DND-41 (cell line): ENCODE measurements around the gene AGO4.

Source experiments
- ATAC-seq: fragments of 200-7000 bp; cut with Tn5 transposase; 3 replicates; pipeline ENCODE4 v1.9.1; 2021; ENCODE audit warnings: low read depth; ENCODE audit not compliant: insufficient read depth
- DNase-seq: peaks from one replicate; pipeline ENCODE4 v3.0.0-alpha.2; 2020
- H2AFZ ChIP-seq: 2 replicates; pipeline ENCODE4 v1.6.0; 2012; ENCODE audit warnings: low read depth, low read length
- H3K27ac ChIP-seq: 2 replicates; pipeline ENCODE4 v1.5.1; 2012; ENCODE audit warnings: low read length, inconsistent platforms
- H3K27me3 ChIP-seq: fragments of 200-600 bp; sonication (generic); 2 replicates; pipeline ENCODE4 v1.6.0; 2012; ENCODE audit warnings: low read length, mild to moderate bottlenecking, inconsistent platforms; ENCODE audit not compliant: insufficient read depth, poor library complexity
- H3K36me3 ChIP-seq: 2 replicates; pipeline ENCODE4 v1.5.1; 2012; ENCODE audit warnings: low read length, inconsistent platforms; ENCODE audit not compliant: insufficient read depth
- H3K4me1 ChIP-seq: 2 replicates; pipeline ENCODE4 v1.5.1; 2012; ENCODE audit warnings: mild to moderate bottlenecking, low read length; ENCODE audit not compliant: insufficient read depth
- H3K4me2 ChIP-seq: 2 replicates; pipeline ENCODE4 v1.6.0; 2012; ENCODE audit warnings: mild to moderate bottlenecking, moderate library complexity, low read length, inconsistent platforms; ENCODE audit not compliant: insufficient read depth
- H3K4me3 ChIP-seq, 2 experiments: fragments of 200-600 bp in 1 of 2; shearing (Covaris generic) in 1 of 2; 2 replicates each; pipeline ENCODE4 v1.5.1; 2012 to 2016; ENCODE audit warnings: inconsistent platforms in 2 of 2, low read length in 2 of 2, mild to moderate bottlenecking in 2 of 2, low read depth in 1 of 2, moderate library complexity in 1 of 2
- H3K79me2 ChIP-seq: 2 replicates; pipeline ENCODE4 v1.6.0; 2012; ENCODE audit warnings: low read length, inconsistent platforms; ENCODE audit not compliant: insufficient read depth
- H3K9ac ChIP-seq: 2 replicates; pipeline ENCODE4 v1.6.0; 2012; ENCODE audit warnings: low read depth, mild to moderate bottlenecking, inconsistent platforms, low read length, moderate library complexity
- H3K9me3 ChIP-seq: 2 replicates; pipeline ENCODE4 v1.5.1; 2012; ENCODE audit warnings: low read length, moderate library complexity, mild to moderate bottlenecking, inconsistent platforms; ENCODE audit not compliant: insufficient read depth, severe bottlenecking
- H4K20me1 ChIP-seq: 2 replicates; pipeline ENCODE4 v1.6.0; 2012; ENCODE audit warnings: low read length; ENCODE audit not compliant: insufficient read depth
- EZH2 ChIP-seq: IDR thresholded peaks from 3 replicates; pipeline ENCODE4 v1.6.1; 2012; ENCODE audit warnings: borderline replicate concordance, low read depth, mild to moderate bottlenecking, moderate library complexity, low read length, inconsistent platforms; ENCODE audit not compliant: severe bottlenecking
- TF ChIP-seq, protein P1 (sequence below): IDR thresholded peaks from 2 replicates; pipeline ENCODE4 v1.5.1; 2012; ENCODE audit warnings: borderline replicate concordance, low read length, moderate library complexity, mild to moderate bottlenecking; ENCODE audit not compliant: poor library complexity, severe bottlenecking; ENCODE audit errors: extremely low read depth

The AGO4 gene

DNA sequence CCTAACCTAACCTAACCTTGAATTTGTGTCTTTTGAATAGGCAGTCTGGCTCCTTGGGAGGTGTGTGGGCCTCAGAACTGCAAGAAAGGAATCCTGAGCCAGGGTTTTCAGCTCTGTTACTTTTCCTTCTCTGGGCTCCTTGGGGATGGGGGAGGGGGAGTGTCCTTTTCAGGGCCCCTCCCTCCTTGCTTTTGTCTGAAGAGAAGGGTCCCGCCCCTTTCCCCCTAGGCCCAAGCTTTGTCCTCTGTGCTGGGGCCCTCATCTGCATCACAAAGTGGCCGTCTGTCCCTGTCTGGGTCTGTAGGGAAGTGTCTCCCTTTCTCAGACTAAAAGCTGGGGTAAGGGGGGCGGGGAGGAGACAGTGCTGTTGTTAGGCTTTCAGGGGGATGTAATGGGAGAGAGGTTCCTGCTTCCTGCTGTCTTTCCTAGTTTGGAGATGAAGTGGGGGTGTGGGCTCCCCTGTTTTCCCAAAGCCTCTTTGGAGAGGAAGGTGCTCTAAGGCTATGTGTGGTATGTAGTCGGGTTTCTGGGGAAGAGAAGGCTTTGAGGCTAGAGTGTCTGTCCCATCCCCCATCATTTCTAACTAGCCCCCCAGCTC lies 78.2 kb downstream of the AGO4 start:
- H3K4me1 ChIP-seq: peaks cover 37% of the 10 kb centered on the region
- no peak overlapping the region for H3K9ac ChIP-seq
- peaks cover 54% of the 10 kb centered on the region for H3K79me2 ChIP-seq
- no peak overlapping the region for H3K27ac ChIP-seq
- H2AFZ ChIP-seq: no peak overlapping the region
- TF ChIP-seq EZH2: no peak
- TF ChIP-seq, protein P1, sequence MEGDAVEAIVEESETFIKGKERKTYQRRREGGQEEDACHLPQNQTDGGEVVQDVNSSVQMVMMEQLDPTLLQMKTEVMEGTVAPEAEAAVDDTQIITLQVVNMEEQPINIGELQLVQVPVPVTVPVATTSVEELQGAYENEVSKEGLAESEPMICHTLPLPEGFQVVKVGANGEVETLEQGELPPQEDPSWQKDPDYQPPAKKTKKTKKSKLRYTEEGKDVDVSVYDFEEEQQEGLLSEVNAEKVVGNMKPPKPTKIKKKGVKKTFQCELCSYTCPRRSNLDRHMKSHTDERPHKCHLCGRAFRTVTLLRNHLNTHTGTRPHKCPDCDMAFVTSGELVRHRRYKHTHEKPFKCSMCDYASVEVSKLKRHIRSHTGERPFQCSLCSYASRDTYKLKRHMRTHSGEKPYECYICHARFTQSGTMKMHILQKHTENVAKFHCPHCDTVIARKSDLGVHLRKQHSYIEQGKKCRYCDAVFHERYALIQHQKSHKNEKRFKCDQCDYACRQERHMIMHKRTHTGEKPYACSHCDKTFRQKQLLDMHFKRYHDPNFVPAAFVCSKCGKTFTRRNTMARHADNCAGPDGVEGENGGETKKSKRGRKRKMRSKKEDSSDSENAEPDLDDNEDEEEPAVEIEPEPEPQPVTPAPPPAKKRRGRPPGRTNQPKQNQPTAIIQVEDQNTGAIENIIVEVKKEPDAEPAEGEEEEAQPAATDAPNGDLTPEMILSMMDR: no peak
- no peak overlapping the region for H3K4me3 ChIP-seq
- H3K27me3 ChIP-seq: no peaks in the 10 kb centered on the region
- peaks cover 37% of the 10 kb centered on the region for H4K20me1 ChIP-seq
- no peaks in the 10 kb centered on the region for H3K9me3 ChIP-seq
- peak overlapping the region; percentile 36 for H3K4me2 ChIP-seq
- DNase-seq: no peak
- no peak for ATAC-seq
- peaks cover 35% of the 10 kb centered on the region for H3K36me3 ChIP-seq

DNA sequence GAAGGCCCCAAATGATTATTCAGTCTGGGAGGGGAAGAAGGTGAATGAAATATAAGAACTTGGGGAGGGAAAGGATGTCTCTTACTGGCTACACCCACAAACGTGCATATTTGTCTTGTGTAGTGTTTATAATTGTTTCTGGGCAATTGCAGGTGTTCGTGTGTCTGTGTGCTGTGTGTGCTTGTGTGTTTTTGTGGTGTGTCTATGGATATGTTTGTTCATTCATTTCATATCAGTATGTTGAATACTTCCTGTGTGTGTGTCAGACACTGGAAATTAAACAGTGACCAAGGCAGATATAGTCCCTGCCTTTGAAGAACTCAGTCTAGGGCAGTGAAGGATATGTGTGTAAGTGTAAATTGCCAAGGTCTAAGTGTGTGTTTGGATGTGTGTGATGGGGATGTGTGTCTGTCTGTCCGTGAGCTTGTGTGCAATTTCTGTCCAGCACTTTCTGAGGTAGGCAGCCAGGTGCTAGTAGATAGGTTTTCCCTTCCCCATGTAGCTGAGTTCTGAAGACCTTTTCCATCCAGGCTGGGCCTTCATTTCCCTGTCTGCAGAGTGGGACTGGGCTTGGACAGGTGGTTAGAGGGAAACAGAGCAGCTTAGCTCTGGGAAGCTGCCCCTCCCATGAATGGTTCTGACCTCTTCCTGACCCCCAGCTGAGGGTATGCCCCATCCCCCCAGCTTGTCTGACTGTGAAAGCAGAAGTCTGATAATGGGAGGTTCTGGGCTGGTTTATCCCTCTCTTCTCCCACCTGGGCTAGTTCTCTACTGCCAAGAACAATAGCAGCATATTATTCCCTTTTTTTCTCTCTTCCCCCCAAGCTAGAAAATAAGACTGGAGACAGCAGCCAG lies 79.0 kb downstream of the AGO4 start:
- Histone ChIP-seq H3K36me3 (peaks cover 38% of the 10 kb centered on the region), H3K27me3 (no peaks in the 10 kb centered on the region), H3K4me1 (peaks cover 37% of the 10 kb centered on the region), H3K4me3 (no peak overlapping the region), H3K9me3 (no peaks in the 10 kb centered on the region), H2AFZ (no peak overlapping the region), H3K27ac (no peak overlapping the region), H3K79me2 (peaks cover 54% of the 10 kb centered on the region), H4K20me1 (peaks cover 37% of the 10 kb centered on the region), H3K9ac (no peak overlapping the region), H3K4me2 (peak overlapping the region; percentile 36)
- no peak for ATAC-seq
- no peak for DNase-seq
- no peak for TF ChIP-seq EZH2
- TF ChIP-seq, protein P1: no peak

DNA sequence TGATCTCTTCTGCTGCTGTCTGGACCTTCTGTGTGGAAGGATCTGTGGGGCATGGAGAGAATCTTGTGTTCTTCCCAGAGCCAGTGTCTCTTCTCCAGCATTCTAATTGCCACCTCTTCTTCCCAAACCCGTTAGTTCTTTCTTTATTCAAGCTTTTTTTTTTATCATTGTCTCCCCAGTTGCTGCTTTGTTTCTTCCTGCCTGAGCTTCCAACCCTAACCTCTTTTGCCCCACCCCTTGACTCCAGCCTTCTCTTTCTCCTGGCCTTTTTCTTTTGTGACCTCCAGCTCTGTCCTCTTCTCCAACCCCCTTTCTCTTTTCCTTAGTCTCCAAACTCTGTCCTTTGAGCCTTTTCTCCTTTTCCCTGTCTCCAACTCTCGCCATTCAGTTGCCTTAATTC lies 79.7 kb downstream of the AGO4 start:
- DNase-seq (no peak), ATAC-seq (no peak)
- Histone ChIP-seq H3K4me2 (no peak overlapping the region), H3K9me3 (no peaks in the 10 kb centered on the region), H3K79me2 (peaks cover 54% of the 10 kb centered on the region), H3K27me3 (no peaks in the 10 kb centered on the region), H3K36me3 (peaks cover 45% of the 10 kb centered on the region), H3K4me3 (no peak overlapping the region), H2AFZ (no peak overlapping the region), H4K20me1 (peaks cover 37% of the 10 kb centered on the region), H3K27ac (no peak overlapping the region), H3K4me1 (peaks cover 36% of the 10 kb centered on the region), H3K9ac (no peak overlapping the region)
- TF ChIP-seq EZH2: no peak
- TF ChIP-seq, protein P1: no peak
